HFFc6 (cell line): ENCODE results near the gene HOXC9. TPM values are rescaled to one million over a fixed set of nuclear protein-coding genes. Genes with fewer than 3 reads are reported as not detected.

Source experiments
- DNase-seq: peaks from one replicate; pipeline ENCODE4 v3.0.0-alpha.2; 2018
- H3K27ac Mint-ChIP-seq: 2 replicates; pipeline ENCODE4 v1.8.0; 2020; ENCODE audit warnings: mild to moderate bottlenecking, mixed read lengths
- H3K27me3 Mint-ChIP-seq: 2 replicates; pipeline ENCODE4 v1.8.0; 2021; ENCODE audit warnings: mild to moderate bottlenecking, moderate library complexity, mixed read lengths; ENCODE audit not compliant: insufficient read depth
- H3K36me3 Mint-ChIP-seq: 2 replicates; pipeline ENCODE4 v1.8.0; 2021; ENCODE audit warnings: low read depth, mixed read lengths
- H3K4me1 Mint-ChIP-seq: 2 replicates; pipeline ENCODE4 v1.8.0; 2020; ENCODE audit warnings: low read depth, mixed read lengths
- H3K4me3 Mint-ChIP-seq: 2 replicates; pipeline ENCODE4 v1.8.0; 2020; ENCODE audit warnings: mild to moderate bottlenecking, moderate library complexity, mixed read lengths
- H3K9me3 Mint-ChIP-seq: 2 replicates; pipeline ENCODE4 v1.8.0; 2020; ENCODE audit warnings: mild to moderate bottlenecking, mixed read lengths
- CTCF ChIP-seq: fragments of 200-600 bp; sonication (generic); IDR thresholded peaks from 2 replicates; pipeline ENCODE4 v1.5.0; 2021; ENCODE audit warnings: antibody characterized with exemption, mild to moderate bottlenecking
- total RNA-seq, 6 experiments: library from RNA; stranded (reverse); fragmentation: NEBNext Ultra II Directional; extraction: Animal tissue kit (Norgen Biotek cat#: 25700); gene quantifications; 2 replicates in 1 of 6; 3 replicates in 5 of 6; pipeline ENCODE4 v1.2.3, GENCODE V29; 2021

HOXC9 gene
- total RNA-seq, 6 experiments from 2014 or later = 0.17 to 1.5 (median 1.1) TPM

- TF ChIP-seq CTCF = no peak
- no peak for DNase-seq
- no peak overlapping the region for H3K4me3 Mint-ChIP-seq
- H3K9me3 Mint-ChIP-seq = no peaks in the 10 kb centered on the region
- H3K27ac Mint-ChIP-seq = no peak overlapping the region
- peaks cover 93% of the 10 kb centered on the region for H3K27me3 Mint-ChIP-seq
- no peaks in the 10 kb centered on the region for H3K4me1 Mint-ChIP-seq
- no peaks in the 10 kb centered on the region for H3K36me3 Mint-ChIP-seq
These were observed 46.0 kb downstream of the HOXC9 start for GRCh38 chr12:54045868-54046521.

GRCh38 chr12:54046809-54047159, 46.8 kb downstream of the HOXC9 start:
- H3K4me1 Mint-ChIP-seq = no peaks in the 10 kb centered on the region
- H3K27ac Mint-ChIP-seq = no peak overlapping the region
- no peaks in the 10 kb centered on the region for H3K9me3 Mint-ChIP-seq
- peaks cover 92% of the 10 kb centered on the region for H3K27me3 Mint-ChIP-seq
- no peak for DNase-seq
- H3K36me3 Mint-ChIP-seq = no peaks in the 10 kb centered on the region
- no peak overlapping the region for H3K4me3 Mint-ChIP-seq
- TF ChIP-seq CTCF = no peak

GRCh38 chr12:54047160-54047963, 47.4 kb downstream of the HOXC9 start:
- H3K27ac Mint-ChIP-seq = no peak overlapping the region
- no peaks in the 10 kb centered on the region for H3K36me3 Mint-ChIP-seq
- H3K9me3 Mint-ChIP-seq = no peaks in the 10 kb centered on the region
- DNase-seq = no peak
- no peaks in the 10 kb centered on the region for H3K4me1 Mint-ChIP-seq
- TF ChIP-seq CTCF = no peak
- H3K4me3 Mint-ChIP-seq = no peak overlapping the region
- peaks cover 93% of the 10 kb centered on the region for H3K27me3 Mint-ChIP-seq

- Mint-ChIP-seq H3K27ac (no peak overlapping the region), H3K4me3 (no peak overlapping the region), H3K27me3 (peaks cover 92% of the 10 kb centered on the region), H3K9me3 (no peaks in the 10 kb centered on the region), H3K36me3 (no peaks in the 10 kb centered on the region), H3K4me1 (no peaks in the 10 kb centered on the region)
- DNase-seq = no peak
- no peak for TF ChIP-seq CTCF
These were observed 48.0 kb downstream of the HOXC9 start for GRCh38 chr12:54047964-54048303.

- H3K36me3 Mint-ChIP-seq = no peaks in the 10 kb centered on the region
- H3K4me3 Mint-ChIP-seq = no peak overlapping the region
- DNase-seq = no peak
- no peaks in the 10 kb centered on the region for H3K4me1 Mint-ChIP-seq
- no peaks in the 10 kb centered on the region for H3K9me3 Mint-ChIP-seq
- H3K27me3 Mint-ChIP-seq = peaks cover 90% of the 10 kb centered on the region
- no peak overlapping the region for H3K27ac Mint-ChIP-seq
- TF ChIP-seq CTCF = no peak
These were observed 48.6 kb downstream of the HOXC9 start for GRCh38 chr12:54048406-54049093.
